HCT116 (cell line): ENCODE results near the gene GSC2. TPM values are rescaled to one million over a fixed set of nuclear protein-coding genes. Genes with fewer than 3 reads are reported as not detected.

ENCODE experiments used
- ATAC-seq: fragments of 200-7000 bp; cut with Tn5 transposase; 2 replicates; pipeline ENCODE4 v1.9.1; 2020; ENCODE audit warnings: mild to moderate bottlenecking, moderate library complexity
- BruUV-seq: library from RNA; stranded (reverse); fragments of 400-500 nt; replicated peaks from 2 replicates; lab custom pipeline; 2021; lab: Mats Ljungman, UMichigan
- CTCF ChIA-PET: fragments of 300-600 bp; sonication (Branson Sonifier 250); formaldehyde crosslinking; loops from one replicate; lab custom pipeline; 2021; ENCODE audit warnings: antibody characterized with exemption; lab: Charles Lee
- POLR2A ChIA-PET: fragments of 300-600, 350-600 bp; sonication (Branson Sonifier 250); formaldehyde crosslinking; loops from one replicate; lab custom pipeline; 2021; ENCODE audit warnings: antibody characterized with exemption; lab: Charles Lee
- RAD21 ChIA-PET, 2 experiments: fragments of 300-600 bp; sonication (Branson Sonifier 250); formaldehyde crosslinking; loops; one replicate each; lab custom pipeline; 2023; ENCODE audit warnings: low total read pairs in 2 of 2; ENCODE audit not compliant: uncharacterized antibody in 2 of 2, unreplicated experiment in 2 of 2, low non-redundant PET in 1 of 2; lab: Charles Lee
- DNase-seq: peaks from one replicate; pipeline ENCODE4 v3.0.0-alpha.2; 2010; ENCODE audit warnings: low read depth, low spot score
- H2AFZ ChIP-seq: fragments of 200-600 bp; shearing (Covaris generic), sonication (generic); 2 replicates; pipeline ENCODE4 v1.6.1; 2017; ENCODE audit warnings: low read depth, mixed run types, mixed read lengths, antibody characterized with exemption, low read length; ENCODE audit not compliant: poor library complexity, severe bottlenecking
- H3K27ac ChIP-seq: 2 replicates; pipeline ENCODE4 v1.5.1; 2012; ENCODE audit warnings: low read depth, low read length
- H3K27me3 ChIP-seq: fragments of 200-600 bp; sonication (generic); 2 replicates; pipeline ENCODE4 v1.6.1; 2016; ENCODE audit warnings: mixed run types, low read length, mixed read lengths; ENCODE audit not compliant: insufficient read depth
- H3K36me3 ChIP-seq, 2 experiments: fragments of 200-500 bp in 1 of 2; fragments of 200-600 bp in 1 of 2; sonication (Bioruptor generic) in 1 of 2; sonication (generic) in 1 of 2; 2 replicates each; pipeline versions ENCODE4 v1.5.1 to v1.6.1; 2014 to 2016; ENCODE audit warnings: low read length in 2 of 2, inconsistent platforms in 1 of 2, mixed read lengths in 1 of 2, mixed run types in 1 of 2; ENCODE audit not compliant: insufficient read depth in 2 of 2, control insufficient read depth in 1 of 2
- H3K4me1 ChIP-seq, 2 experiments: fragments of 200-600 bp in 1 of 2; sonication (generic) in 1 of 2; 2 replicates each; pipeline versions ENCODE4 v1.5.1 to v1.6.1; 2012 to 2017; ENCODE audit warnings: low read length in 2 of 2, inconsistent platforms in 1 of 2, mild to moderate bottlenecking in 1 of 2, mixed read lengths in 1 of 2, mixed run types in 1 of 2, moderate library complexity in 1 of 2; ENCODE audit not compliant: insufficient read depth in 2 of 2, control insufficient read depth in 1 of 2
- H3K4me2 ChIP-seq: fragments of 200-600 bp; sonication (generic); 2 replicates; pipeline ENCODE4 v1.6.1; 2017; ENCODE audit warnings: mixed run types, low read length, mixed read lengths
- H3K4me3 ChIP-seq, 2 experiments: fragments of 200-600 bp in 1 of 2; sonication (generic) in 1 of 2; replicated peaks in 1 of 2; 2 replicates each; pipeline ENCODE4 v1.5.1; 2011 to 2016; ENCODE audit warnings: low read length in 2 of 2, control low read depth in 1 of 2, low read depth in 1 of 2, mild to moderate bottlenecking in 1 of 2, mixed read lengths in 1 of 2, mixed run types in 1 of 2
- H3K79me2 ChIP-seq: fragments of 200-600 bp; sonication (generic); 2 replicates; pipeline ENCODE4 v1.6.1; 2017; ENCODE audit warnings: mild to moderate bottlenecking, mixed run types, low read length, moderate library complexity, mixed read lengths; ENCODE audit not compliant: insufficient read depth
- H3K9ac ChIP-seq: fragments of 200-600 bp; sonication (generic); 2 replicates; pipeline ENCODE4 v1.6.1; 2016; ENCODE audit warnings: low read length, mixed read lengths
- H3K9me2 ChIP-seq: fragments of 200-600 bp; sonication (generic), shearing (Covaris generic); 2 replicates; pipeline ENCODE4 v1.6.1; 2017; ENCODE audit warnings: mixed run types, mild to moderate bottlenecking, moderate library complexity; ENCODE audit not compliant: insufficient read depth
- H3K9me3 ChIP-seq, 2 experiments: fragments of 200-500 bp in 1 of 2; fragments of 200-600 bp in 1 of 2; sonication (Bioruptor generic) in 1 of 2; sonication (generic) in 1 of 2; 2 replicates each; pipeline ENCODE4 v1.6.1; 2014 to 2017; ENCODE audit warnings: low read length in 2 of 2, mixed read lengths in 2 of 2, inconsistent platforms in 1 of 2, low read depth in 1 of 2, mild to moderate bottlenecking in 1 of 2, mixed run types in 1 of 2, moderate library complexity in 1 of 2; ENCODE audit not compliant: control insufficient read depth in 1 of 2, insufficient read depth in 1 of 2
- H4K20me1 ChIP-seq: fragments of 200-600 bp; sonication (generic), shearing (Covaris generic); 2 replicates; pipeline ENCODE4 v1.6.1; 2017; ENCODE audit warnings: mixed run types, mild to moderate bottlenecking, moderate library complexity; ENCODE audit not compliant: insufficient read depth
- CBX3 ChIP-seq: IDR thresholded peaks from 2 replicates; pipeline ENCODE4 v1.6.1; 2012; ENCODE audit warnings: low read depth
- CEBPB ChIP-seq: IDR thresholded peaks from 2 replicates; pipeline ENCODE4 v1.6.1; 2012; ENCODE audit warnings: low read depth
- ELF1 ChIP-seq: IDR thresholded peaks from 2 replicates; pipeline ENCODE4 v1.6.1; 2012; ENCODE audit warnings: low read depth, borderline replicate concordance
- EZH2 ChIP-seq: fragments of 200-600 bp; sonication (generic); IDR thresholded peaks from 2 replicates; pipeline ENCODE4 v1.6.1; 2017; ENCODE audit warnings: antibody characterized with exemption, mixed run types
- EZH2phosphoT487 ChIP-seq: fragments of 200-600 bp; IDR thresholded peaks from 2 replicates; pipeline ENCODE4 v1.6.1; 2018; ENCODE audit warnings: antibody characterized with exemption, borderline replicate concordance
- JUND ChIP-seq: IDR thresholded peaks from 2 replicates; pipeline ENCODE4 v1.6.1; 2012
- POLR2A ChIP-seq: IDR thresholded peaks from 2 replicates; pipeline ENCODE4 v1.7.0; 2011; ENCODE audit warnings: borderline replicate concordance; ENCODE audit not compliant: insufficient read depth, insufficient read length; ENCODE audit errors: extremely low read depth
- POLR2AphosphoS5 ChIP-seq: IDR thresholded peaks from 2 replicates; pipeline ENCODE4 v1.6.1; 2011; ENCODE audit warnings: mild to moderate bottlenecking, low read depth, low read length, moderate library complexity
- SIN3A ChIP-seq: IDR thresholded peaks from 2 replicates; pipeline ENCODE4 v1.6.1; 2012; ENCODE audit warnings: low read depth
- SP1 ChIP-seq: IDR thresholded peaks from 2 replicates; pipeline ENCODE4 v1.6.1; 2012; ENCODE audit warnings: low read depth
- SRF ChIP-seq: IDR thresholded peaks from 2 replicates; pipeline ENCODE4 v1.6.1; 2012; ENCODE audit warnings: low read depth
- TCF7L2 ChIP-seq: IDR thresholded peaks from 2 replicates; pipeline ENCODE4 v1.7.0; 2011; ENCODE audit warnings: borderline replicate concordance, inconsistent platforms; ENCODE audit not compliant: insufficient read depth, insufficient read length; ENCODE audit errors: extremely low read depth
- YY1 ChIP-seq: IDR thresholded peaks from 2 replicates; pipeline ENCODE4 v1.6.1; 2011; ENCODE audit warnings: low read length, low read depth, moderate library complexity, mild to moderate bottlenecking; ENCODE audit not compliant: insufficient replicate concordance; ENCODE audit errors: extremely low read depth
- ZFX ChIP-seq: fragments of 450-650 bp; IDR thresholded peaks from 2 replicates; pipeline ENCODE4 v1.6.1; 2017
- ZNF274 ChIP-seq: fragments of 200-500 bp; sonication (Bioruptor generic); IDR thresholded peaks from 2 replicates; pipeline ENCODE4 v1.6.1; 2014; ENCODE audit warnings: mild to moderate bottlenecking, low read depth, low read length, inconsistent platforms
- intact Hi-C: fragments of 100-400 bp; cut with micrococcal nuclease; formaldehyde crosslinking; loops from 2 replicates; pipeline ENCODE4 v1.10.0; 2022
- total RNA-seq: library from RNA; stranded (reverse); gene quantifications from one replicate; pipeline ENCODE4 v1.2.1, GENCODE V29; 2021; ENCODE audit not compliant: unreplicated experiment
- TF ChIP-seq, protein P1 (sequence below), 3 experiments: fragments of 200-600 bp in 1 of 3; sonication (generic) in 1 of 3; IDR thresholded peaks in 2 of 3; conservative IDR thresholded peaks in 1 of 3; 2 replicates each; pipeline ENCODE4 v1.5.1; 2012 to 2017; ENCODE audit warnings: low read depth in 2 of 3, low read length in 2 of 3, antibody characterized with exemption in 1 of 3, borderline replicate concordance in 1 of 3, control low read depth in 1 of 3, mild to moderate bottlenecking in 1 of 3, mixed read lengths in 1 of 3, mixed run types in 1 of 3, moderate library complexity in 1 of 3; ENCODE audit not compliant: insufficient read depth in 1 of 3
- TF ChIP-seq, protein P2 (sequence below): IDR thresholded peaks from 2 replicates; pipeline ENCODE4 v1.6.1; 2011; ENCODE audit warnings: mild to moderate bottlenecking, low read length, moderate library complexity; ENCODE audit not compliant: insufficient replicate concordance; ENCODE audit errors: extremely low read depth
- TF ChIP-seq, protein P3 (sequence below): IDR thresholded peaks from 2 replicates; pipeline ENCODE4 v1.6.1; 2012
- TF ChIP-seq, protein P4 (sequence below): IDR thresholded peaks from 2 replicates; pipeline ENCODE4 v1.6.1; 2012

GSC2 gene
- total RNA-seq, 1 experiment from 2014 or later, result not detected

DNA sequence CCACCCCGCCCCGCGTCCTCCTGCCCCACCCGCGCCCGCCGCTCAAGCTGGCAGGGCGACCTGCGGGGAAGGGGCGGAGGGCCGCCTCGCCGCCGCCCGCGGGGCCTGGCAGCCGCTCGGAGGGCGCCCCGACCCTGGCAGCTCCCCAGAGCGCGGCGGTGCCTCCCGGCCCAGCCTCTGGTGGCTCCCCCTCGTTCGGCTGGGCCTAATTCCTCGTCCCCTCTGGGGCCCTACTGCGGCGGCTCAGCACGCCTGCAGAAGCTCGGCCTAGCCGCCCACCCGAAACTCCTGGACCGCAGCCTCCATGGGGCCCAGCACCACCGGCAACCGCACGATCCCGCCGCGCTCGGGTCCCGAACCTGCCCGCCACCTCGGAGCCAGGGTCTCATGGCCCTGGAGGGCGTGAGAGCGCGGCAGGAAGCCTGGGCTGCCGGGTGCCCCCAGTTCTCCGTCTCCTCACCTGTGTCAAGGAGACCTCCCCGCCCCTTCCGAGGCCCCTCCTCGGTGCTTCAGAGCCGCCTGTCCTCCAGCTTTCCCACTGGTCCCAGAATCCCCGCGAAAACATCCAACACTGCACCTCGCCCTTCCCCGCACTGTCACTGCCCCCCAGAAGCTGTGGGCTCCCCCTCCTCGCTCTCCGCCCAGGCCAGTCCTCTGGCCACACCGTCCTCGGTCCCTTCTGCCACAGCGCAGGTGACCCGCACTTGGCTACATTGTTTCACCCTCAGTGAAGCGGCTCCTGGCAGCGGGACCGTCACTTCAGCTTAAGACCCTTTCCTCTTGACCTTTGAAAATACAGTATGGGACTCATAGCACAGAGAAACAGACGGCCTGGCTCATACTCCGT lies 613 bp upstream of the GSC2 start:
- H3K27me3 ChIP-seq, result peaks cover 8% of the 10 kb centered on the region; the same call in 1 of the 2 replicates
- CTCF ChIA-PET, result no interaction called here
- BruUV-seq, result no TSS peak

More for the DNA sequence above, 613 bp upstream of the GSC2 start:
- Histone ChIP-seq H3K79me2 (no peaks in the 10 kb centered on the region), H3K9me3 (no peaks in the 10 kb centered on the region), H3K9me2 (no peaks in the 10 kb centered on the region), H3K9ac (no peak overlapping the region), H4K20me1 (no peaks in the 10 kb centered on the region), H2AFZ (no peak overlapping the region), H3K4me1 (no peaks in the 10 kb centered on the region), H3K36me3 (no peaks in the 10 kb centered on the region), H3K4me3 (no peak overlapping the region), H3K4me2 (no peak overlapping the region), H3K27ac (no peak overlapping the region)
- ChIA-PET POLR2A (no interaction called here), RAD21 (no interaction called here)
- intact Hi-C loops, result no loop called here
- ATAC-seq, result no peak
- TF ChIP-seq, protein P1, sequence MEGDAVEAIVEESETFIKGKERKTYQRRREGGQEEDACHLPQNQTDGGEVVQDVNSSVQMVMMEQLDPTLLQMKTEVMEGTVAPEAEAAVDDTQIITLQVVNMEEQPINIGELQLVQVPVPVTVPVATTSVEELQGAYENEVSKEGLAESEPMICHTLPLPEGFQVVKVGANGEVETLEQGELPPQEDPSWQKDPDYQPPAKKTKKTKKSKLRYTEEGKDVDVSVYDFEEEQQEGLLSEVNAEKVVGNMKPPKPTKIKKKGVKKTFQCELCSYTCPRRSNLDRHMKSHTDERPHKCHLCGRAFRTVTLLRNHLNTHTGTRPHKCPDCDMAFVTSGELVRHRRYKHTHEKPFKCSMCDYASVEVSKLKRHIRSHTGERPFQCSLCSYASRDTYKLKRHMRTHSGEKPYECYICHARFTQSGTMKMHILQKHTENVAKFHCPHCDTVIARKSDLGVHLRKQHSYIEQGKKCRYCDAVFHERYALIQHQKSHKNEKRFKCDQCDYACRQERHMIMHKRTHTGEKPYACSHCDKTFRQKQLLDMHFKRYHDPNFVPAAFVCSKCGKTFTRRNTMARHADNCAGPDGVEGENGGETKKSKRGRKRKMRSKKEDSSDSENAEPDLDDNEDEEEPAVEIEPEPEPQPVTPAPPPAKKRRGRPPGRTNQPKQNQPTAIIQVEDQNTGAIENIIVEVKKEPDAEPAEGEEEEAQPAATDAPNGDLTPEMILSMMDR (IDR thresholded peaks at IDR 0.05 in 2 of 3, conservative IDR thresholded peaks at IDR 0.05 in 1 of 3; ENCODE audit: borderline replicate concordance in 1 of 3, insufficient read depth in 1 of 3, low read depth in 2 of 3, low read length in 2 of 3), result no peak
- TF ChIP-seq SIN3A, result no peak
- no peak for TF ChIP-seq SRF
- no peak for TF ChIP-seq ZNF274
- TF ChIP-seq, protein P2, sequence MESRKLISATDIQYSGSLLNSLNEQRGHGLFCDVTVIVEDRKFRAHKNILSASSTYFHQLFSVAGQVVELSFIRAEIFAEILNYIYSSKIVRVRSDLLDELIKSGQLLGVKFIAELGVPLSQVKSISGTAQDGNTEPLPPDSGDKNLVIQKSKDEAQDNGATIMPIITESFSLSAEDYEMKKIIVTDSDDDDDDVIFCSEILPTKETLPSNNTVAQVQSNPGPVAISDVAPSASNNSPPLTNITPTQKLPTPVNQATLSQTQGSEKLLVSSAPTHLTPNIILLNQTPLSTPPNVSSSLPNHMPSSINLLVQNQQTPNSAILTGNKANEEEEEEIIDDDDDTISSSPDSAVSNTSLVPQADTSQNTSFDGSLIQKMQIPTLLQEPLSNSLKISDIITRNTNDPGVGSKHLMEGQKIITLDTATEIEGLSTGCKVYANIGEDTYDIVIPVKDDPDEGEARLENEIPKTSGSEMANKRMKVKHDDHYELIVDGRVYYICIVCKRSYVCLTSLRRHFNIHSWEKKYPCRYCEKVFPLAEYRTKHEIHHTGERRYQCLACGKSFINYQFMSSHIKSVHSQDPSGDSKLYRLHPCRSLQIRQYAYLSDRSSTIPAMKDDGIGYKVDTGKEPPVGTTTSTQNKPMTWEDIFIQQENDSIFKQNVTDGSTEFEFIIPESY, result no peak
- no peak for TF ChIP-seq YY1
- TF ChIP-seq, protein P3, sequence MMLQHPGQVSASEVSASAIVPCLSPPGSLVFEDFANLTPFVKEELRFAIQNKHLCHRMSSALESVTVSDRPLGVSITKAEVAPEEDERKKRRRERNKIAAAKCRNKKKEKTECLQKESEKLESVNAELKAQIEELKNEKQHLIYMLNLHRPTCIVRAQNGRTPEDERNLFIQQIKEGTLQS, result no peak
- no peak for TF ChIP-seq EZH2
- no peak for TF ChIP-seq CBX3
- TF ChIP-seq POLR2A, result no peak
- TF ChIP-seq JUND, result no peak
- TF ChIP-seq, protein P4, sequence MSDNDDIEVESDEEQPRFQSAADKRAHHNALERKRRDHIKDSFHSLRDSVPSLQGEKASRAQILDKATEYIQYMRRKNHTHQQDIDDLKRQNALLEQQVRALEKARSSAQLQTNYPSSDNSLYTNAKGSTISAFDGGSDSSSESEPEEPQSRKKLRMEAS, result no peak
- no peak for TF ChIP-seq SP1
- TF ChIP-seq TCF7L2, result no peak
- no peak for TF ChIP-seq ZFX
- TF ChIP-seq POLR2AphosphoS5, result no peak
- TF ChIP-seq ELF1, result no peak
- TF ChIP-seq CEBPB, result no peak
- no peak for TF ChIP-seq EZH2phosphoT487
- no peak for DNase-seq
